ENCODE data around the gene UGT1A5.

Gene UGT1A5

DNA sequence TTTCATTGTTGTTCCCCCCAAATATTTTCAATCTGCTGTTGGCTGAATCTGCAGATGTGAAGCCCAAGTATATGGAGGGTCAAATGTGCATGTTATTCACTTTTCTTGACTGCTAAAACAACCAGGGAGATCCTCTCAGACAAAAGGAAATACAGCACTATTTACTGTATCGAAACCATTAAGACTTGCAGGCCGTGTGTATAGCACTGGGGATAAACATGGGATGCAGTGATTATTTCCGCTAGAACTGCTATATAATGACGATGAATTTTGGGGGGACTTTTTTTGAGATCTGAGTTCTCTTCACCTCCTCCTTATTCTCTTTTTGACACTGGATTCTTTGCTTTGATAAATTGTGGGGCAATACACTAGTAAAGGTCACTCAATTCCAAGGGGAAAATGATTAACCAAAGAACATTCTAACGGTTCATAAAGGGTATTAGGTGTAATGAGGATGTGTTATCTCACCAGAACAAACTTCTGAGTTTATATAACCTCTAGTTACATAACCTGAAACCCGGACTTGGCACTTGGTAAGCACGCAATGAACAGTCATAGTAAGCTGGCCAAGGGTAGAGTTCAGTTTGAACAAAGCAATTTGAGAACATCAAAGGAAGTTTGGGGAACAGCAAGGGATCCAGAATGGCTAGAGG lies 43.8 kb downstream of the UGT1A5 start:
- Histone ChIP-seq H3K27ac (no peak overlapping the region), H3K4me3 (ENCODE audit: low read depth, low read length) (no peak overlapping the region), H3K9me3 (ENCODE audit: severe bottlenecking) (peaks cover 8% of the 10 kb centered on the region), H3K36me3 (no peaks in the 10 kb centered on the region), H3K27me3 (ENCODE audit: insufficient read depth, low read depth, severe bottlenecking) (no peaks in the 10 kb centered on the region)
- no peak for TF ChIP-seq CTCF (IDR thresholded peaks at IDR 0.05; ENCODE audit: low read depth, low read length)
- no peak for DNase-seq

GRCh38 chr2:233758141-233758540 lies 45.4 kb downstream of the UGT1A5 start:
- H3K27me3 ChIP-seq (ENCODE audit: insufficient read depth, low read depth, severe bottlenecking), result no peaks in the 10 kb centered on the region
- no peak overlapping the region for H3K4me3 ChIP-seq (ENCODE audit: low read depth, low read length)
- no peak overlapping the region for H3K27ac ChIP-seq

DNA sequence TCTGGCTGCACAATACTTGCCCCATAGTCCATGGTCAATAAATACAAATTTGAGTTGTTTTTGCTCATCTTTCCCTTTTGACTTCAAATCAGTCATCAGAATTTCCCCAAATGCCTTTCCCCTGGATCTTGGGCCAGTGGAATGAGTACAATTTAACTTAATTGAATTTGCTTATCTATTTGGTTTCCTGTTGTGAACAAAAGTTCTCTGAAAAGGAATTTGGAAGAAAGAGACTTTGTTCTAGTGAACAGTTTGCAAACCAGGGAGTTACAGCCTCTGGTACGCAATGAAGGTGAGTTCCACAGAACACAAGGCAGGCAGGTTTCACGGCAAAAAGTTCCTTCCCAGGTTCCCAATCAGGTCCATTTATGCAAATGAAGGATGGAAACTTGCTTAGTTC lies 46.1 kb downstream of the UGT1A5 start:
- H3K36me3 ChIP-seq, result no peaks in the 10 kb centered on the region
- H3K27ac ChIP-seq, result no peak overlapping the region
- no peaks in the 10 kb centered on the region for H3K9me3 ChIP-seq (ENCODE audit: severe bottlenecking)
- DNase-seq, result no peak
- no peaks in the 10 kb centered on the region for H3K27me3 ChIP-seq (ENCODE audit: insufficient read depth, low read depth, severe bottlenecking)
- no peak overlapping the region for H3K4me3 ChIP-seq (ENCODE audit: low read depth, low read length)
- TF ChIP-seq CTCF (IDR thresholded peaks at IDR 0.05; ENCODE audit: low read depth, low read length), result no peak

More at GRCh38 chr2:233758141-233758540, 45.4 kb downstream of the UGT1A5 start:
- TF ChIP-seq CTCF (IDR thresholded peaks at IDR 0.05; ENCODE audit: low read depth, low read length), result no peak
- DNase-seq, result no peak
- no peaks in the 10 kb centered on the region for H3K36me3 ChIP-seq
- H3K9me3 ChIP-seq (ENCODE audit: severe bottlenecking), result no peaks in the 10 kb centered on the region

GRCh38 chr2:233760043-233760442 lies 47.3 kb downstream of the UGT1A5 start, which contains the start of gene UGT1A1:
TSS of gene UGT1A1 (plus strand) at chr2:233760270. CDS start at chr2:233760288, 18 bp downstream.
- no peak for DNase-seq
- H3K27me3 ChIP-seq (ENCODE audit: insufficient read depth, low read depth, severe bottlenecking), result no peaks in the 10 kb centered on the region
- H3K27ac ChIP-seq, result no peak within 1 kb of the TSS
- H3K36me3 ChIP-seq, result no peaks in the 10 kb centered on the region
- no peak within 1 kb of the TSS for H3K4me3 ChIP-seq (ENCODE audit: low read depth, low read length)
- H3K9me3 ChIP-seq (ENCODE audit: severe bottlenecking), result no peaks in the 10 kb centered on the region
- no peak for TF ChIP-seq CTCF (IDR thresholded peaks at IDR 0.05; ENCODE audit: low read depth, low read length)

- Histone ChIP-seq H3K27ac (no peak overlapping the region), H3K36me3 (no peaks in the 10 kb centered on the region), H3K27me3 (ENCODE audit: insufficient read depth, low read depth, severe bottlenecking) (no peaks in the 10 kb centered on the region), H3K4me3 (ENCODE audit: low read depth, low read length) (no peak overlapping the region), H3K9me3 (ENCODE audit: severe bottlenecking) (no peaks in the 10 kb centered on the region)
- TF ChIP-seq CTCF (IDR thresholded peaks at IDR 0.05; ENCODE audit: low read depth, low read length), result no peak
- no peak for DNase-seq
Measured at GRCh38 chr2:233761040-233761769, 48.5 kb downstream of the UGT1A5 start.

Data from WERI-Rb-1 (cell line).